Hematopoietic multipotent progenitor cell treated with erythropoietin and hydrocortisone succinate and interleukin-3 and kit ligand, for 15 days (in vitro differentiated cells): ENCODE data around the gene PLCH1.

Experiments used
- DNase-seq: peaks from one replicate; pipeline ENCODE4 v3.0.0-alpha.2; 2015; ENCODE audit warnings: low spot score

Gene PLCH1

GRCh38 chr3:155334914-155335723, 409.8 kb downstream of the PLCH1 start:
- peak; percentile 21 for DNase-seq

- no peak for DNase-seq
Observed at GRCh38 chr3:155334215-155334913, 410.5 kb downstream of the PLCH1 start.

- DNase-seq, result no peak
Observed at GRCh38 chr3:155332716-155333115, 412.2 kb downstream of the PLCH1 start.

GRCh38 chr3:155331078-155331477, 413.8 kb downstream of the PLCH1 start:
- DNase-seq, result no peak

- no peak for DNase-seq
Observed at GRCh38 chr3:155330370-155330769, 414.5 kb downstream of the PLCH1 start.

GRCh38 chr3:155329513-155330048, 415.3 kb downstream of the PLCH1 start:
- no peak for DNase-seq

GRCh38 chr3:155327871-155328270, 417.0 kb downstream of the PLCH1 start:
- no peak for DNase-seq

GRCh38 chr3:155327430-155327829, 417.4 kb downstream of the PLCH1 start:
- no peak for DNase-seq

- no peak for DNase-seq
Observed at GRCh38 chr3:155326901-155327300, 418.0 kb downstream of the PLCH1 start.

- DNase-seq, result no peak
Observed at GRCh38 chr3:155326244-155326643, 418.6 kb downstream of the PLCH1 start.
